ENCODE measurements around the gene MRPL49. TPM values are rescaled to one million over a fixed set of nuclear protein-coding genes. Genes with fewer than 3 reads are reported as not detected.

MRPL49 gene
- total and polyA plus RNA-seq, 2 donors (not counting 3 experiments of a cell fraction or from before 2014, with no cell fraction given), result 49.7 to 90.4 TPM

- Histone ChIP-seq H2AFZ (ENCODE audit: low read depth, low read length) (no peak overlapping the region), H3K4me3 (replicated peaks in 1 of 3; ENCODE audit: insufficient read depth in 1 of 3, low read depth in 1 of 3, low read length in 3 of 3) (no peak overlapping the region), H3K4me2 (ENCODE audit: insufficient read depth, low read length) (no peak overlapping the region), H3K27me3 (ENCODE audit: control insufficient read depth in 2 of 2, insufficient read depth in 2 of 2, low read length in 2 of 2) (no peaks in the 10 kb centered on the region), H4K20me1 (replicated peaks; ENCODE audit: control insufficient read depth, extremely low read depth, insufficient read depth, low read length) (no peaks in the 10 kb centered on the region), H3K9me3 (replicated peaks; ENCODE audit: control insufficient read depth, insufficient read depth, low read length) (no peaks in the 10 kb centered on the region), H3K9me1 (replicated peaks; ENCODE audit: control insufficient read depth, extremely low read depth, insufficient read depth, low read length) (no peaks in the 10 kb centered on the region), H3K4me1 (ENCODE audit: control insufficient read depth, extremely low read depth, insufficient read depth, low read length) (peaks cover 17% of the 10 kb centered on the region), H3K9ac (replicated peaks; ENCODE audit: extremely low read depth, insufficient read depth, low read length) (no peak overlapping the region), H3K27ac (ENCODE audit: insufficient read depth, low read depth, low read length) (no peak overlapping the region), H3K36me3 (ENCODE audit: control insufficient read depth in 2 of 2, extremely low read depth in 1 of 2, insufficient read depth in 2 of 2, low read length in 2 of 2) (peaks cover 0 to 6% of the 10 kb centered on the region in 2 experiments), H3K79me2 (ENCODE audit: control insufficient read depth, insufficient read depth, low read length) (peaks cover 6% of the 10 kb centered on the region)
- ChIA-PET CTCF (no interaction called here), POLR2A (interaction anchor here (0.6 kb wide), 1 partner anchor 14 kb away, joined by 3 read pairs; no protein-coding TSS in a partner anchor)
- TF ChIP-seq POLR2AphosphoS5 (IDR thresholded peaks at IDR 0.05; ENCODE audit: insufficient read depth, low read depth, low read length) (peak; percentile 13), FOS (IDR thresholded peaks at IDR 0.05; ENCODE audit: borderline replicate concordance, insufficient read depth, low read length) (no peak)
- intact Hi-C loops (cut with micrococcal nuclease), result loop anchor here (5.0 kb wide), 1 partner anchor 197 kb away; the partner anchor contains the start of gene ATG2A
- DNase-seq (ENCODE audit: low read depth, low spot score), result no peak
- no TSS peak for BruUV-seq (replicated peaks)
- FAIRE-seq, result no peak
- dilution Hi-C loops (cut with MboI; ENCODE audit: extremely low pct_ligation_motif_present, low sequenced_read_pairs), result no loop called here
Observed at GRCh38 chr11:65114538-65115171, 7.5 kb upstream of the MRPL49 start.

DNA sequence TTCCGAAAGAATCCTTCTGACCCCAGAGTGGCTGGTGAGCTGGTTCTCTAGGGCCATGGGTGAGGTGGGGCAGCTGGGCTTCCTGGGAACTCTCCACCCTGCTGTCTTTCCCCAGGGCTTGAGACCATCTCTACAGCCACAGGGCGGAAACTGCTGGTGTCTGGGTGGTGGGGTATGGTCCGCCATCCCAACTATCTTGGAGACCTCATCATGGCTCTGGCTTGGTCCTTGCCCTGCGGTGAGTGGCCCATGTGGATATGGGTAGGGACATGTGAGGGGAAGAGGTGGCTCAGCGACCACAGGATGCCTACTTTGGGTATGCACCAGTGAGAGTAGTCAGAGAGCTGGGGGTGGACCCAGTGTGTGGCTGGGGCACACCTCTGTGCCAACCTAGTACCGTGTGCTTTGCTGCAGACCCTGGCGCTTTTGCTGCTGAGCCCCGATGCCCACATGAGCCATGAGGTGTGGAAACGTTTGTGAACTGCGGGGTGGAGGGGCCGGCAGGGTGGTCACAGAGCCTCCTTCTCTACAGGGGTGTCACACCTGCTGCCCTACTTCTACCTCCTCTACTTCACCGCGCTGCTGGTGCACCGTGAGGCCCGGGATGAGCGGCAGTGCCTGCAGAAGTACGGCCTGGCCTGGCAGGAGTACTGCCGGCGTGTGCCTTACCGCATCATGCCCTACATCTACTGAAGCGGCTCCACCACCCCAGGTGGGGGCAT lies 6.6 kb upstream of the MRPL49 start:
- Histone ChIP-seq H3K79me2 (ENCODE audit: control insufficient read depth, insufficient read depth, low read length) (peaks cover 12% of the 10 kb centered on the region), H3K27me3 (ENCODE audit: control insufficient read depth in 2 of 2, insufficient read depth in 2 of 2, low read length in 2 of 2) (no peaks in the 10 kb centered on the region), H3K27ac (ENCODE audit: insufficient read depth, low read depth, low read length) (no peak overlapping the region), H3K4me1 (ENCODE audit: control insufficient read depth, extremely low read depth, insufficient read depth, low read length) (peaks cover 17% of the 10 kb centered on the region), H4K20me1 (replicated peaks; ENCODE audit: control insufficient read depth, extremely low read depth, insufficient read depth, low read length) (no peaks in the 10 kb centered on the region), H3K9ac (replicated peaks; ENCODE audit: extremely low read depth, insufficient read depth, low read length) (no peak overlapping the region), H3K4me2 (ENCODE audit: insufficient read depth, low read length) (no peak overlapping the region), H3K36me3 (ENCODE audit: control insufficient read depth in 2 of 2, extremely low read depth in 1 of 2, insufficient read depth in 2 of 2, low read length in 2 of 2) (peaks cover 2 to 11% of the 10 kb centered on the region in 2 experiments), H3K9me1 (replicated peaks; ENCODE audit: control insufficient read depth, extremely low read depth, insufficient read depth, low read length) (no peaks in the 10 kb centered on the region), H3K4me3 (replicated peaks in 1 of 3; ENCODE audit: insufficient read depth in 1 of 3, low read depth in 1 of 3, low read length in 3 of 3) (no peak overlapping the region), H2AFZ (ENCODE audit: low read depth, low read length) (no peak overlapping the region), H3K9me3 (replicated peaks; ENCODE audit: control insufficient read depth, insufficient read depth, low read length) (no peaks in the 10 kb centered on the region)
- intact Hi-C loops (cut with micrococcal nuclease) (loop anchor here (2.0 kb wide), 1 partner anchor 65 kb away; the partner anchor contains the start of gene CAPN1), dilution Hi-C loops (cut with MboI; ENCODE audit: extremely low pct_ligation_motif_present, low sequenced_read_pairs) (no loop called here)
- DNase-seq (ENCODE audit: low read depth, low spot score) (no peak), FAIRE-seq (no peak)
- ChIA-PET CTCF (no interaction called here), POLR2A (interaction anchor here (0.6 to 1.3 kb wide), 2 partner anchors 15 to 18 kb away, joined by 3 to 5 read pairs; no protein-coding TSS in a partner anchor)
- TF ChIP-seq MYC (IDR thresholded peaks at IDR 0.05; ENCODE audit: low read depth, low read length) (no peak), JUN (IDR thresholded peaks at IDR 0.05; ENCODE audit: borderline replicate concordance, insufficient read depth, insufficient read length, low read depth) (no peak), FOS (IDR thresholded peaks at IDR 0.05; ENCODE audit: borderline replicate concordance, insufficient read depth, low read length) (no peak), GATA2 (IDR thresholded peaks at IDR 0.05; ENCODE audit: insufficient read depth, insufficient read length, low read depth, low read length) (no peak), EZH2 (IDR thresholded peaks at IDR 0.05; ENCODE audit: borderline replicate concordance, low read depth, low read length, severe bottlenecking) (no peak), MAX (IDR thresholded peaks at IDR 0.05; ENCODE audit: insufficient read depth, insufficient read length) (no peak), POLR2AphosphoS5 (IDR thresholded peaks at IDR 0.05; ENCODE audit: insufficient read depth, low read depth, low read length) (no peak), POLR2A (IDR thresholded peaks at IDR 0.05; ENCODE audit: low read depth, low read length) (no peak)
- TF ChIP-seq, protein P1, sequence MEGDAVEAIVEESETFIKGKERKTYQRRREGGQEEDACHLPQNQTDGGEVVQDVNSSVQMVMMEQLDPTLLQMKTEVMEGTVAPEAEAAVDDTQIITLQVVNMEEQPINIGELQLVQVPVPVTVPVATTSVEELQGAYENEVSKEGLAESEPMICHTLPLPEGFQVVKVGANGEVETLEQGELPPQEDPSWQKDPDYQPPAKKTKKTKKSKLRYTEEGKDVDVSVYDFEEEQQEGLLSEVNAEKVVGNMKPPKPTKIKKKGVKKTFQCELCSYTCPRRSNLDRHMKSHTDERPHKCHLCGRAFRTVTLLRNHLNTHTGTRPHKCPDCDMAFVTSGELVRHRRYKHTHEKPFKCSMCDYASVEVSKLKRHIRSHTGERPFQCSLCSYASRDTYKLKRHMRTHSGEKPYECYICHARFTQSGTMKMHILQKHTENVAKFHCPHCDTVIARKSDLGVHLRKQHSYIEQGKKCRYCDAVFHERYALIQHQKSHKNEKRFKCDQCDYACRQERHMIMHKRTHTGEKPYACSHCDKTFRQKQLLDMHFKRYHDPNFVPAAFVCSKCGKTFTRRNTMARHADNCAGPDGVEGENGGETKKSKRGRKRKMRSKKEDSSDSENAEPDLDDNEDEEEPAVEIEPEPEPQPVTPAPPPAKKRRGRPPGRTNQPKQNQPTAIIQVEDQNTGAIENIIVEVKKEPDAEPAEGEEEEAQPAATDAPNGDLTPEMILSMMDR (IDR thresholded peaks at IDR 0.05; ENCODE audit: extremely low read depth in 1 of 2, insufficient read depth in 1 of 2, low read depth in 1 of 2, low read length in 2 of 2), result no peak
- no TSS peak for BruUV-seq (replicated peaks)
